Stimulated activated CD4-positive, alpha-beta T cell treated with anti-CD3 and anti-CD28 coated beads, Interleukin-15, amount 100 ng/mL, for 24 hours (primary cell): ENCODE results near the gene LDLRAD4.

Experiments used
- DNase-seq: peaks from one replicate; pipeline ENCODE4 v3.0.0-alpha.2; 2020

Gene LDLRAD4

GRCh38 chr18:13625843-13626543, 407.4 kb downstream of the LDLRAD4 start:
- no peak for DNase-seq

DNA sequence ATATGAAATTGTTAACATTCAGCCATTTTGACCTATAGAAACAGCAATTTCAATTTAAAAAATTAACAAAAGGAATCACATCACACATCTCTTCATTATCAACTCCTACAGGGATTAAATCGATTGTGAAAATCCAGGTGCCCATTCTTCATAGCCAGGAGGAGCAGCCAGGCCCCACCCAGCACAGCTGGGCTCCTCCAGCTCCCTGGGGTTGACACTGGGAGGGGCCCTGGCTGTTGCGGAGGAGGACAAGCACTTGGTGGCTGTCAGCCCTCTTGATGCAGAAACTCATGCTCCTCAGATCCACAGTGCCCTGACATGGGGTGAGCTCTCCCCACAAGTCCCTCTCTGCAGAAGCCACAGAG, 408.0 kb downstream of the LDLRAD4 start:
- DNase-seq = no peak

DNA sequence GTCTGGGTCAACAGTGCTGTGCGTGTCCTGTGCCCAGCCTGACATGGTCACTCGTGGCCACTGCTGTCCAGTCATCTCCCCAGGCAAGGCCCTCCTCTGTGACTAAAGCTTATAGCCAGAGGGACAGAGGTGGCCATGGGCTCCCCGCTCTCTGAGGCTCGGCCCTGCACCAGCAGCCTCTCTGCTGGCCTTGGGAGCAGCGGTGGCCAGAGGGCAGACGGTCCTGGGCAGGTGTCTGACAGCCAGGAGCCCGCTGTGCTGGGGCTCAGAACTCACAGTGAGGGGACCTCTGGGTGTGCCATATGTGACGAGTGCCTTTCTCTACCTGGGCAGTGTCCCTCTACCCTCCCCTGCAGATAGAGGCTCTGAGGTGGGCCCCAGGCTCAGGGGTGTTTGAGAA, 409.1 kb downstream of the LDLRAD4 start:
- no peak for DNase-seq

- DNase-seq = no peak
Measured at GRCh38 chr18:13628211-13628610, 409.7 kb downstream of the LDLRAD4 start.

DNA sequence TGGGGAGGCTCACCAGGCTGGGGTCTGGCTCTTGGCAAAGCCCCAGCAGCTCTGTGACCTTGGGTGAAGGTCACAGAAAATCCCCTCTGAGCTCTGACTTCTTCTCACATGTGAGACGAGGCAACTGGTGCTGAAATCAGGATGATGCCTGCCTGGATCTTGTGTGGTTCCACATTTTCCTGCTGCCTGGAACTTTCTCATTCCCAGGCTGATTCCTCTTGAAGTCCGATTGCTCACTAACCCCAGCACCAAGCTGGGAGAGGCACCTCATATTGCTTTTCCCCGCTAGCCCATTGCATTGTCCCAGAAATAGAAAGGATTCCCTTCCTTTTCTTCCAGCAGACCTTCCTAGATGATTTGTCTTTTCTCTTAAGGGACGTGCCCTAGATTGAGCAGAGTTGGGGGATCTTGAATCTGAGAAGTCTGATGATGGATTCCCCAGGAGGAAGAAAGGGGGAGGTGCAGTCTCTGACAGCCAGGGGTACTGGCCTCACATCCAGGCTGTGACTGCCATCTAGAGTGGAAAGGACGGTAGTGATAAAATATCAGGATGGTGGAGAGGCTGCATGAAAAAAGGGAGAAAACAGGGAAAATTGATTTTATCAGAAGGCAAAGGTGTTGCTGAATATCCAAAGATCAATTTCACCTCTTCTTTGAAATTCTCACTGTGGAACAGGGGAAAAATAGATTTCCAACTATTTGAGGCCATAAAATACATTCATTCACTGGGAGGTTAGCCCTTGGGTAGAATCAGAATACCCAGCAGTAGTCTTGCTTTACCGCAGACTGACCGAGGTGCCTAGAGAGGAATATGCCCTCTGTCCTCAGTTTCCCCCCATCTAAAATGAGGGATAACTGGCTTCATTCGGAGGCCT, 411.5 kb downstream of the LDLRAD4 start:
- peak; percentile 61 for DNase-seq

DNA sequence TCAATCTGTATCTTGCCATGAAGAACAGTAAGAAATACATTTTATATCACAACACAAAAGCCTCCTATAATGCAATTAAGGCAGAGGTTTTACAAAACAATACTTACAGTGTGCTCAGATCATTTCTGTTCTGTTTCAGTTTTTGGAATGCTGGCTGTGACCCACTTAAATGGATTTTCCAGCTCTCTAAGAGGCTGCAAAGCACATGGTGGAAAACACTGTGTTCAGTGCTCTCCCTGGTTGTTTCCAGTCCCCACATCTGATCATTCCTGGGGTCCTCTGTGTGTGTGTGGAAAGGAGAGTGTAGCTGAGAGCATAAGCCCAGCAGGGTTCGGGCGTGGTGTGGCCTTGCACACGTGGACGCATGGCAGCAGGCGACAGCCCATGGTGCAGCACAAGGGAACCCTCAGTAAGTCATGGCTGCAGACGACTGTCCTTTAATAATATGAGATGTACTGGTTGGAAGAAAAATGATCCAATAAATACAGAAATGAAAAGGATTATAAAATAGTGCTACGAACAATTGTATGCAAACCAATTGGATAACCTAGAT, 412.2 kb downstream of the LDLRAD4 start:
- DNase-seq = no peak

DNA sequence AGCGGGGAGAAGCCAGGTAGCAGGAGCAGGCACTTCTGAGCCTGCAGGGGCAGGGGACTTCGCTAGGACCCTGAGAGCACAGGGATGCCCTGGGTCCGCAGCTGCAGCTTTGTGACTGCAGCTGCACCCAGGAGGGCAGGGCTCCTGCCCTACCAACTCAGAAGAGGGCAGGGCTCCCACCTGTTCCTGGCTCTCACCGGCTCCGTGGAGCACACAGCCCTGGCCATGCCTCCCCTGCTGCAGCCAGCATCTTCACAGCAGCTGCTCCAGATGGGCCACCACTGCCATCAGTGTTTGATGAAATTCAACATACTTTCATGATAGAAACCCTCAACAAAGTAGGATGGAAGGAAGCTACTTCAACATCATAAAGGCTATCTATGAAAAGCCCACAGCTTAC, 415.1 kb downstream of the LDLRAD4 start:
- DNase-seq = no peak

GRCh38 chr18:13635046-13635445, 416.5 kb downstream of the LDLRAD4 start:
- no peak for DNase-seq

- DNase-seq = no peak
Measured at GRCh38 chr18:13638719-13639595, 420.4 kb downstream of the LDLRAD4 start.

DNA sequence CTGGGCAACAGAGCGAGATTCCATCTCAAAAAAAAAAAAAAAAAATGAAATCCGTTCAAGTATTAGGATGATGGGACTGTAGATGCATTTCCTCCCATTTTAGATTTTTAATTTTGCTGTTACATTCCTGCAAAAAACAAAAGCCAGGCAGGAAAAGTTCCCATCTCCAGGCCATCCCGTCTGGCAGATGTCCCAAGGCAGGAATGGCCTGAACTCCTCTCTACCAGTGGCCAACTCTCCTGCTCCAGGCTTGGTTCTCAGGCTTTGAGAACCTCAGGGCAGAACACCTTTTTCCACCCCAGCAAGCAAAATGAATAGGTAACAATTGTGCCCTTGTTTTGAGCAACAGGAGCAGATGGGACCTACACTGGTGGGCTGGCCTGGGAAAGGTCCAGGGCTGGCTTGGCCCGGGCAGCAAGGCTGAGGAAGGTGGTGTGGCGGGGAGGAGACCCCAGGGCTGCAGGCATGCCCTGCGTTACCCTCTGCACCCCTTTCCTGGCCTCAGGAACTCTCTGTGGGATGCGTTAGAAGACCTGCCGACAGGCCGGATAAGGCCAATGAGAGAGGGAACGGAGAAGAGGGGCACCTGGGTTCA, 421.8 kb downstream of the LDLRAD4 start:
- no peak for DNase-seq

- DNase-seq = no peak
Measured at GRCh38 chr18:13641551-13642439, 423.2 kb downstream of the LDLRAD4 start.

DNA sequence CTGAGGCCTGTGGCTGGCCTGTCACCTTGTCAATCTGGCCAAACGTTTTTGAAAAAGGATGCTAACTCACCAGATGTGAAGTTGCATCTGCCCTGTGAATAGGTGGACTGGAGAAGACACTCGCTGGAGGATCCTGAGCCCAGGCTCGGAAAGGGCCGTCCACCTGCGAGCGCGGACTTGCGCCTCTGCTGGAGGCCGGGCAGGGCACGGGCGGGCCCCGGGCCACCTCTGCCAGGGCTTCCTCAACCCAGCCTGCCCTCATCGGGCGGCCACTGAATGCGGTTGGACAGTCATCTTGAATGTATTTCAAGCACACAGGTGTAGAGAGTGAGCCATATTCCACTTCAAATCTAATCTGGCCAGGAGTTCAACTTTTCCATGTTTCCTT, 423.9 kb downstream of the LDLRAD4 start:
- DNase-seq = no peak

- no peak for DNase-seq
Measured at GRCh38 chr18:13643261-13643751, 424.7 kb downstream of the LDLRAD4 start.

DNA sequence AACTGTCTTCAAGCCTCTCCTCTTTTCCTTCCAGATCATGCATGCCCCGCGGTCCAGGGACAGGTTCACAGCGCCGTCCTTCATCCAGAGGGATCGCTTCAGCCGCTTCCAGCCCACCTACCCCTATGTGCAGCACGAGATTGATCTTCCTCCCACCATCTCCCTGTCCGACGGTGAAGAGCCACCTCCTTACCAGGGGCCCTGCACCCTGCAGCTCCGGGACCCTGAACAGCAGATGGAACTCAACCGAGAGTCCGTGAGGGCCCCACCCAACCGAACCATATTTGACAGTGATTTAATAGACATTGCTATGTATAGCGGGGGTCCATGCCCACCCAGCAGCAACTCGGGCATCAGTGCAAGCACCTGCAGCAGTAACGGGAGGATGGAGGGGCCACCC, 426.5 kb downstream of the LDLRAD4 start:
- DNase-seq = no peak

DNA sequence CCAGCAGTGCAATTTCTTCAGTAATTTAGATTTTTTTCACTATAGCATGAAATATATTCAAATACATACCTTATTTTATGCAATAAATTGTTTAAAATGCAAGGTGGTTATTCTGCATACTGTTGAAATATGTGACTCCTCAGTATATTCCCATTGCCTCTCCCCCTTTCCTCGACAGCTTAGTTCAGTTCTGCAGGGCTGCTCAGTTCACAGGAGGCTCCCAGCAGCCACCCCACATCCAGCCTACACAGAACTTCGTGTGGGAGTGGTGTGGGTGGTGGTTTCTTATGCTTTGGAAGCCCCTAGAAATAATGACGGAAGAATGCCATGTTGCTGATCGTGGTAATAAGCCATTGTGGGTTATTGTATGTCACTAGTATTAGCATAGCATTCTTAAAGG, 428.1 kb downstream of the LDLRAD4 start:
- DNase-seq = no peak

DNA sequence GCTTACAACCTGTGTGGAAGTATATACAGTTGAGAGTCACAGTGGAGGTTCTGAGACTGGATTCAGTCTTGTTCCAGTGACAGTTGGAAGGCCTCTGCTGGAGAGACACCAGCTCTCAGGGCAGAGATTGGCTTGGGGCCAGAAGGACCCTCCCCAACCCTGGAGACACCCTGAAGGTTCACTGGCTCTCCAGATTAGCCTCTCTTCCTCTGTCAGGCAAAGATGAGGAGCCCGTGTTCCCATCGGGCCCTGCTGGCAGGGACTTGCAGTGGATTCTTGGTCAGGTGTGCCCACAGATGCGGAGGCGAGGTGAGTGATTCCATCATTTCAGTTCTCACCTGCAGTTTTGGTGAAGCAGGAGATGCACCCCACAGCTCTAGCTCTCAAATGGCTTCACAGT, 429.2 kb downstream of the LDLRAD4 start:
- DNase-seq = no peak

GRCh38 chr18:13649397-13650390, 431.1 kb downstream of the LDLRAD4 start:
- DNase-seq = no peak

GRCh38 chr18:13653746-13654433, 435.3 kb downstream of the LDLRAD4 start:
- DNase-seq = no peak

DNA sequence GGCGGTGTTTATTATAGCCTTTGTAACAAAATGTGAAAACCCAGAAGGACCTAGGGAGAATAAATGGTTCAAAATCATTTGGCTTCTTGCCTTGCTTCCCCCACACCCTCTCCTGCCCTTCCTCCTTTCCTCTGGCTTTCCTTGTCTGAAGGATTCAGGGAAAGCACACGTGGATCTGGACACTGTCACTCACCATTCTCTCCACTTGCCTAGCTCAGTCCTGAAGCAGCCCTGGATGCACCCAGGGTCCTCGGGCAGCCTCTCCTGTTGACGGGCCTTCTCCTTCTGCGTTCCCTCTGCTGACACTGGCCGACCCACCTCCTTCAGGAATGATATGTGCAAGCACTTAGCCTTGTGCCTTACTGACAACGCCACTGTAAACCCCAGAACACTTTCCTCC, 439.4 kb downstream of the LDLRAD4 start:
- no peak for DNase-seq
